Fibroblast of skin of abdomen (primary cell): ENCODE results near the gene EGLN2.
A peak's percentile ranks its signal among the peaks of the same experiment; 100 is the strongest.
"Not testable (repeated sequence)": the region's sequence is repeated elsewhere in the genome, so short reads cannot be mapped to it uniquely, and the experiment has no call there.

ENCODE experiments used
- DNase-seq: peaks from one replicate; pipeline ENCODE4 v3.0.0-alpha.2; 2013

The EGLN2 gene

DNA sequence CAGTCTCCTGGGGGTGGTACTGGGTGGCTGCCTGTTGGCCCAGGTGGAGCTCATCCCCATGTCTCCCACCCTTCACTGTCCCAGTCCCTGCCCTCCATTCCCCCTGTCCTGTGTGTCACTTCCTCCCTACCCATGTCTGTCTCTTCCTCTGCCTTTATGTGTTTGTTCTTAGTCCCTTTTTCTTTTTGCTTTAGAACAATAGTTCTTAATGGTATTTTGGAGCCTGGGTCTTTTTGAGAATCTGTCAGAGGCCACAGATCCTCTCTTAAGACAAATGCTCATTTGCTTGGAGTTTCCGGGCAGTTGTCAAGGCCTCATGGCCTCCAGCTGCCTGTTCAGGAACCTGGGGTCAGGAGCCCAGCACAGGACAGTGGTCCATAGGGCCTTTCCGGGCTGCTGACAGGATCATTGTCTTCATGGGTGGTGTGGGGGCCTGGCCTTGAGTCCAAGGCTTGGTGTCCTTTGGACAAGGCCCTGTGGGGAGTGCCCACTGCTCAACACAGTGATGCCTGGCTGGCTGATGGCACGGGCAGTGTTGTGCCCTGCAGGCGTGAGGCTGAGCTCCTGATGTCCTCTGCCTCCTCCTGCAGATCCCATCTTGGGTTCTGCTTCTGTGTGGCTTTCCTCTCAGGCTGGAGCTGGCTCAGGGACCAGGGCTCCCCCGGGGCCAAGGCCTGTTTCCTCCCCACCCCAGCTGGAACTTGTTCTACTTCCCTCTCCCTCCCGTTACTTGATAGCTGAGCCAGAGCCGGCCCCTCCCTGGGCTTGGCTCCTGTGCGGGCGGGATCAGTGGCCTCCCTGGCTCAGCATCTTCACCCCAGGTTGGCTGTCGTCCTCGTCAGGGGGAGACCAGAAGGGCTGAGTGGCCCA lies 3.5 kb downstream of the EGLN2 start:
- DNase-seq: no peak

DNA sequence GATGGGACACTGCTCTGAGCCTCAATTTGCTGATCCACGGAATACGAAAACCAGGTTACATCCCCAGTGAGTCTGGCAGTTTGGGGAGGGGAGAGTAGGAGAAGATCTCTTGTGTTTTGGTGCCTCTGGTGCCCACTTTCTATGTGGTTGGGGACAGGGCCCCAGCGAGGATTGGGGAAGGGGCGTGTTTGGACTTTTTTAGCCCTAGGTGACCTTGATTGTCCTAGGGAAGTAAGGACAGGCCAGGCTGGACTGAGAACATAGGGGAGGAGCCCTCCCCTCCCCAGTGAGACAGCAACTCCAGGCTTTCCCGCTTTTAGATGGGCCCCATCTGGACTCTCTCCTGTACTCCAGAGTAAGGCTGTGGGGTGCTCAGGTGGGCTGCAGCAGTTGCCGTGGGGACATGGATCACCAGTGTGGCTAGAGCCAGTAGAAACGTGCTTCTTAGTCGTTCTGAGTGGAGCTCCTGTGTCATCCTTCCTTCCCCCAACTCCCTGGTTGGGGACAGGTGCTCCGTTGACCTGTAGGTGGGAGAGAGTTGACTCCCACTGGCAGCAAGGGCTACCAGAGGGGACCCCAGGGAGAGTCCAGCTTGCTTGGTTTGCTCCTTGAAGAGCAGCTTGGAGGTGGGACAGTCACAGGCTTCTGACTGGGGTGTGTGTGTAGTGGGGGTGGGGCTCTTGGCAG lies 4.3 kb downstream of the EGLN2 start:
- DNase-seq: no peak

DNA sequence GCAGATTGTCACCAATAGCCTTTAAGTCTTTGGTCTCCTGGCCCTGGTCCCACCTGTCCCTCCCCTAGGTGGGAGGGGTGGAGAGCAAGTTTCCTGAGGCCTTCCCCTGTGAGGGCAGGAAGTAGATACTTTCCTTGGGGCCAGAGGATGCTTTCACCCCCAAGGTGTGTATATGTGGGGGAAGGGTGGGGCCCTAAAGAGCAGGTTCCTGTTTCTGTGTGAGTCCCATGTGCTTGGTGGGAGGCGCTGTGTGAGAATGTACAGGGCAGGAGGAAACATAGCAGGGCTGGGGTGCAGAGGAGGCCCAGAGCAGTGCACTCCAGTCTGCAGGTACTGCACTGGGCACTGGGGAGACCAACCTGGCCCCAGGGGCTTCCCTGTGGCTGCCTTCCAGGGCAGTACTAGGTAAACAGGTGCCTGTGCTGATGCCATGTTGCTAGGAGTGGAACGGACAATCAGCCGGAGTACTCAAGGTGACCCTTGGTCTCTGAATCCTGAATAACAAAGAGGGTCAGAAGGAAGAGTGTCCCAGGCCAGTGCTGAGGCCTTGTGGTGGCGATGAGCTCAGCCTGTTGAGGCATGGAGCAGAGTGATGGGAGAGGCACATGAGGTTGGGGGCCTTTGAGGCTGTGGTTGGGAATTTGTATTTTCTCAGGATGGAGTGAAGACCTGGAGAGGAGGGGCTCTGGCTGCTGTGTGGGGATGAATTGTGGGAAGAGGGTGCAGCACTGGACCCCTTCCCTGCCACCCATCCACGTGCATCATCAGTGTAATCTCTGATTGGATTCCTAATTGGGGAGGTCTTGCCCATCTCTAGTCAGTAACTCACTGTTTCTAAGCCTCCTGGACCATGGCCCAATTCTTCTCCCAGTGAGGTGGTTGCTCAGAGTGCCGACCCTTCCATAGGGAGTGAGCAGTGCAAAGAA lies 5.1 kb downstream of the EGLN2 start:
- DNase-seq: no peak

DNA sequence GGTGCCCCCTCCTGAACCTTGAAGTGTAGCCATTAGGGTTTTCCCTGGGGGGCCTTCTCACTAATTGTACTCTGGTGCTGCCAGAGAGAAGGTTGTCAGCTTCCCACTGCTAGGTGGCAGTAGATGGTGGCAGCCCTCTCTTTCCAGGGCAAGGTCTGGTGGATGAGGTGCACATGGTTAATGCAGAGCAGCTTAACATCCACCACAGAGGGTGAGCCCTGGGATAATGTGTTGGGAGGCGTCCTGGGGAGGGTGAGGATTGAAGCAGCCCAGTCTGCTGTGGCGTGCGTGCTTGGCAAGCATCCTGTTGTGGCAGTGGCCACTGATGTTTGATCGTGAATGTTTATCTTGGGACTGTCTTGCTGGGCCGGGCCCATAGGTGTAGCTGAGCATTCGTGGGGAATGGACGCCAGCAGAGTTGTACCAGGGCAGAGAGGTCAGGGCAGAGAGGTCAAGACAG lies 5.8 kb downstream of the EGLN2 start:
- DNase-seq: no peak

DNA sequence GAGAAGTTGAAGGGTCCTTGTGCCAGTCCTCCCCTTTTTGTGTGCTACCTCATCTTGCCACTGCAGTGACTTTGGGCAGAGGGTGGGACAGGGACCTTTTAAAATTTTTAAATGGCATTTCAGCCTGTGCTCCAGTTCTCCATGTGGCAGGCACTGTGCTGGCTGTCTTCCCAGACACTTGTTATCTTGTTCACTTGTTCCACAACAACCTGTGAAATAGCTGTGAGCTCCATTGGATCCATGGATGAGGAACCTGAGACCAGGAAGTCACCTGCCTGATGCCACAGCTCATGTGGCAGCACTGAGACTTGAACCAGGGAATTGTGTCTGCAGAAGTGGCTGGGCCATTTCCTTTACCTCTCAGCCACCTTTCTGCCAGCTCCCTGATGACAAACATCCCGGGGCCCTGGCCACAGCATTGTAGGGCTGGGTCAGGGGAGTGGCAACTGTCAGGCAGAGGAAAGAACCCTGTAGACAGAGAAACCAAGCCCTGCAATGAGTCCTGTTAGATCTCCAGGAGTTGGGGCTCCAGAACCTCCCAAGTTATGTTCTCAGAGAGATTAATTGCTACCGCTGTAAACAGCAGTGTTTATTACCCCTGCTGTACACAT lies 6.4 kb downstream of the EGLN2 start:
- no peak for DNase-seq

DNA sequence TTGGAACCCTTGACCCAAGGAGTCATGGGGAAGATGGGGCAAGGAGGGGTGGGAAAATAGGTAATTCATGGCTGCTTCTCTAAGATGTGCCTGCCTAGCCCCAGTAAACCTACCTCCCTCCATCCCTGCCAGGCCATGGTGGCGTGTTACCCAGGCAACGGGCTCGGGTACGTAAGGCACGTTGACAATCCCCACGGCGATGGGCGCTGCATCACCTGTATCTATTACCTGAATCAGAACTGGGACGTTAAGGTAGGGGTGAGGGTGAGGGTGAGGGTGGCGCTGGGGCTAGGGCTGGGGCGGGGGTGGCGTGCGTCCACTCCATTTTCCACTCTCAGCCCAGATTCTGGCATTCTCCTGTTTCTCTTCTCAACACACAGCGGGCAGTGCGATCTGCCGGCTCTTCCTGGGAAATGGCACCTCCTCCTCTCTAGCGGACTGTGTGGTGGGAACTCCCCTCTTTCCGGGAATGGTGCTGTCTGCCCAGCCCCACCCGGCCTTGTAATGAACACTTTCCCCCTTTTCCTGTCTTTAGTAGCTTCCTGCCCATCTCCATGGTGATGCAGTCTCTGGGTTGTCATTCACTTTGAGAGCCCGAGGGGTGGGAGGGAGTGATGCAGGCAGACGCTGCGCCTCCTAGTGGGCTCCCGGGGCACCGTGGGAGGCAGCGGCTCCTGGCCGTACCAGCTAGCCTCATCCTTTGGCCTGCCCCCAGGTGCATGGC lies 7.6 kb downstream of the EGLN2 start:
- DNase-seq: peak; percentile 96

DNA sequence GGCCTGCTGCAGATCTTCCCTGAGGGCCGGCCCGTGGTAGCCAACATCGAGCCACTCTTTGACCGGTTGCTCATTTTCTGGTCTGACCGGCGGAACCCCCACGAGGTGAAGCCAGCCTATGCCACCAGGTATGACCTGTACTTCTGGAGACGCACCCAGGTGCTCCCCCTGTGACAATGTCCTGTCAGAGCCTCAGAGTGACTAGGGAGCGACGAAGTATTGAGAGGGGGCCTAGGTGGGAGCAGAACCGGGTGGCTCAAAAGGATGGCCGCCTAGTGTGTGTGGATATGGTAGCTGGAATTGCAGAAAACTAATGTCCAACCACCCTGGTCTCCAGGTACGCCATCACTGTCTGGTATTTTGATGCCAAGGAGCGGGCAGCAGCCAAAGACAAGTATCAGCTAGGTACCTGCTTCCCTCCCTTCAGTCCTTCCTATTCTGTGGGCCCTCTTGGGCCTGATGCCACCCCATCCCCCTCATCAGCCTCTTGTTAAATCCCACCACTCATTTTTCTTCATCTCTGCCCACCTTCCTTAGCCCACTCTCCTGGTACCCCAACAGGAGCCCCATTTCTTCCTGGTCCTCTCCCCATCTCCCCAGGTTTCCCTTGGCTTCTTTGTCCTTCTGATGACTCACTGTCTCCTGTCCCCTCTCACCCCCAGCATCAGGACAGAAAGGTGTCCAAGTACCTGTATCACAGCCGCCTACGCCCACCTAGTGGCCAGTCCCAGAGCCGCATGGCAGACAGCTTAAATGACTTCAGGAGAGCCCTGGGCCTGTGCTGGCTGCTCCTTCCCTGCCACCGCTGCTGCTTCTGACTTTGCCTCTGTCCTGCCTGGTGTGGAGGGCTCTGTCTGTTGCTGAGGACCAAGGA lies 8.4 kb downstream of the EGLN2 start:
- DNase-seq: no peak

DNA sequence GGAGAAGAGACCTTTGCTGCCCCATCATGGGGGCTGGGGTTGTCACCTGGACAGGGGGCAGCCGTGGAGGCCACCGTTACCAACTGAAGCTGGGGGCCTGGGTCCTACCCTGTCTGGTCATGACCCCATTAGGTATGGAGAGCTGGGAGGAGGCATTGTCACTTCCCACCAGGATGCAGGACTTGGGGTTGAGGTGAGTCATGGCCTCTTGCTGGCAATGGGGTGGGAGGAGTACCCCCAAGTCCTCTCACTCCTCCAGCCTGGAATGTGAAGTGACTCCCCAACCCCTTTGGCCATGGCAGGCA lies 9.0 kb downstream of the EGLN2 start:
- no peak for DNase-seq

DNA sequence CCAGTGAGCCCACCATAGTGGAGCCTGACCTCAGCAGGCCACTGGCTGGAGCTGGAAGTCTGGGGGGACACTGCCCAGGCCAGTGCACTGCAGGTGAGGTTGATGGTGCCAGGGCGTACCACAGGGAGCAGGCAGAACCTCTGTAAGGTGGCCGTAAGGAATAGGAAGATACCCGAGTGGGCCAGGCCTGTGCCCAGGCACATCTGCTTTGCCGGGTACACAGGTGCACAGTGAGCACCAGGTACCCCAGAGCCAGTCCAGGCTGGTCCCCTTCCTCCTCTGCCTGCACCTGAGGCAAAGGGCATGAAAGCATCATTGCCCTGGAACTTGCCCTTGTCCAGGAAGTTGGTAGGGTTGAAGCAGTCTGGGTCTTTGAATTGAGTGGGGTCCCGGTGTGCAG lies 9.5 kb downstream of the EGLN2 start:
- DNase-seq: no peak

DNA sequence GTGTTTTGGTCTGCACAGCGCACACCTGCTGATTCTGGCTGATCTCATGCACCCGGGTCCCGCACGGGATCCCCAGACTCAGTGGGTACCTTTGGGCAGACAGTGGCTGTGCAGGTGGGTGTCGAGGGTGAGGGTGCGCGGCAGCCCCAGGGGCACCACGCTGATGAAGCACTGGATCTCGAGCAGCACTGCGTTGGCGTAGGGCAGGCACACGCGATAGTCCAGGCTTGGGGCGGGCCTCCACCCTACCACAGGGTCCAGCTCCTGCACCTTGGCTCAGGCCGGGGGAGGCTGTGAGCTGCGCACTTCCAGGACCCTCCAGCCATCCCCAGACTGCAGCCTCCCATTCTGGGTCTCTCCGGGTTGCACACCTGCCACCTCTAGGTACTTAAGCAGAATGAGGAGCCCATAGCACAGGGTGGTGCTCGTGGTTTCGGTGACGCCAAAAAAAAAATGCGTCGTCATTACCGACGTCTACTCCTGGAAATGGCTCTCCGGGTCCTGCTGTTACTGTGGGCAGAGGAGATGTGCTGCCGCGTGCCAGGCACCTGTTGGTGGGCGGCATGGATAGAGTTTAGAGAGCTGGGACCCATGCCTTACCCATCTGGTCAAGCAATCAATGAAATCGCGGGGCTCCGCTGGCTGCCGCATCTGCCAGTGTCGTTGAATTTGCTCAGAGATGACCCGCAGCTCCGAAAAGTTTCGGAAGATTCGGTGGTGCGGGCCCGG lies 10.5 kb downstream of the EGLN2 start:
- no peak for DNase-seq

DNA sequence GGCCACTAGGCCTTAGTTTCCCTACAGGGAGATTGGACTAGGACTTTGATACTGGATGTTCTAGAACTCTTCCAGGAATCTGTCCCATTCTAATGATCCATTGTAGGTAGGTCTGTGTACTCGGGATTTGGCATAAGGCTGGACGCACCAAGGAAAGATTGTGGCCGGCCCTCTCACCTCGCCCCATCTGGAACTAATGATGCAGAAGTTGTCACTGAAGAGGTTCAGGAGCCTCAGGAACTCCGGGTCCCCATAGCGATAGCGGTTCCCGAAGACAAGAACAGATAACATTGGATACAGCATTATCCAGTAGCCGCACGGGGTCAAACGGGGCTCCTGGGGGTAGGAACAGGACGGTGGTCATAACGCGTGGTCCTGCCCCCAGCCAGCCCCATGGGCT lies 11.2 kb downstream of the EGLN2 start:
- DNase-seq: no peak

DNA sequence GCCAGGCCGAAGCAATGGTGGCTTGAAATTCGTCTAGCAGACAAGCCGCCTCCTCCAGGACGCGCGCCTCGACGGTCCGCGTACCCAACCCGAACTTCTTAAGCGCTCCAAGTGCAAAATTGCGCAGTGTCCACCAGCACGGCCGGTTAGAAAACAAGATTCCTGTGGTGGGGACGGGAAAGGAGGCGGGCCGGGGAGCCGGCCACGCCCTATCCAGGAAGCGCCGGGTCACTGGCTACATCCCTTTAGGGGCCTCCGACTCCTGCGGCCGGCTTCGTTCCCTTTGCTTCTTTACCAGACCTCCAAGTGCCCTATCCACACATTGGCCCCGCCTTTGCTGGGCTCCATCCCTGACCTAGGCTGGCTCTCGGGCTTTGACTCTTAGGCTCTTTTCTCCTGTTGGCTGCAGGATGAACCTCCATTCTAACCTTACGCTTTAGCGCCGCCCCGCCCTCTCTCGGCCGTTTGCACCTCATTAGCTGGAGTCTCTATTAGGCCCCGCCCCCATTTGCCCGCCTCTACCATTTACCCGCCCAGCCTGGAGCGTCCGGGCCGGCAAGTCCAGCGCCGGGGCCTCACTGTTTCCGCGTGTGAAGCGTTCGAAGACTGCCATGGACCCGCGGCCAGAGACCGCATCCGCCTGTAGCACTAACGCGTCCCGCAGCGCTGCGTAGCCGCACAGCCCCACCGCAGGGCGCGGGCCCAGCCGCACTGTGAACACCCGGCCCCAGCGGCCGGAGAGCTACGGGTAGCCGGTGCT lies 11.8 kb downstream of the EGLN2 start:
- DNase-seq: peak; percentile 70

DNA sequence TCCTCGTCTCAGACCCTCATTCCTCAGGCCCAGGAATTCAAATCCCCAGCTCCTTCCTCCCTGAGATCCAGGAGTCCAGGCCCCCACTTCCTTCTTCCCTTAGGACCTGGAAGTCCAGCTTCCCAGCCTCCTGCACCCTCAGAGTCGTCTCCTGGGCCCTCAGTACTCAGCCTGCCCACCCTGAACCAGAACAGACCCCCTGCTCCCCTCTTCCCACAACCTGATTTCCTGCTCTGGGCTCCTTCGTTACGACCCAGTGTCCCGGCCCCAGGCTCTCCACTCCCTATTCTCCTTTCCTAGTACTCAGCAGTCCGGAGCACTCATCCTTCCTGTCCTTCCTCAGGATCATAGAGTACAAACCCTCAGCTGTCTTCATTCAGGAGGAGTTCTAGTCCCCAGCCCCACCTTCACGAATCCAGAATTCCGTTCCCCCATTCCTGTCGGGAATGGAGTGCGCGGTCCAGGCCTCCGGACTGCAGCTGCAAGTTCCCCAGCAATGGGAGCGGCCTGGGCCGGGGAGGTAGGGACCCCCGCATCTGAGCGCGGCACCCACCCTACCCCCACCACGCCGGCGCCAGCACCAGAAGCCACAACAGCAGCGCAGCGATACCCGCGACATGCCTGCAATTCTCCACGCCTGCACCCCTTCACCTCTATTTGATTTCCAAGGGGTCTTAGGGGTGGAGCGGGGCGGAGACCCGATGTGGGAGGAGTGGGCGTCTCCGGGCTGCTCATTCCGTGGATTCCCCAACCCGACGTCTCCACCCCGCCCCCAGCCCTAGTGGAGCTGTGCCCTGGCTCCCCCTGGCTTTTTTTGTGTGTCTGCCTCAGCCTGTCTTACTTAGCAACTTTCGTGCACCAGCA lies 12.7 kb downstream of the EGLN2 start:
- DNase-seq: no peak

DNA sequence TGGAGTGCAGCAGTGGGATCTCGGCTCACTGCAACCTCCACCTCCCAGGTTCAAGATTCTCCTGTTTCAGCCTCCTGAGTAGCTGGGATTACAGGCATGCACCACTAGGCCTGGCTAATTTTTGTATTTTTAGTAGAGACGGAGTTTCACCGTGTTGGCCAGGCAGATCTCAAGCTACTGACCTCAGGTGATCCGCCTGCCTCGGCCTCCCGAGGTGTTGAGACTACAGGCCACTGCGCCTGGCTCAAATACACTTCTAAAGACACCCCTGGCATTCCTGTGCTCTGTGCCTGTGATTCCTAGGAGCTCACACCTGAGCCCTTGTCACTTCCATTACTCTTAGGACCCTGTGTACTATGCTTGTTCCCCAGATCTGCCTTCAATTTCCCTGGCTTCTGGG lies 13.6 kb downstream of the EGLN2 start:
- not testable (repeated sequence) for DNase-seq

DNA sequence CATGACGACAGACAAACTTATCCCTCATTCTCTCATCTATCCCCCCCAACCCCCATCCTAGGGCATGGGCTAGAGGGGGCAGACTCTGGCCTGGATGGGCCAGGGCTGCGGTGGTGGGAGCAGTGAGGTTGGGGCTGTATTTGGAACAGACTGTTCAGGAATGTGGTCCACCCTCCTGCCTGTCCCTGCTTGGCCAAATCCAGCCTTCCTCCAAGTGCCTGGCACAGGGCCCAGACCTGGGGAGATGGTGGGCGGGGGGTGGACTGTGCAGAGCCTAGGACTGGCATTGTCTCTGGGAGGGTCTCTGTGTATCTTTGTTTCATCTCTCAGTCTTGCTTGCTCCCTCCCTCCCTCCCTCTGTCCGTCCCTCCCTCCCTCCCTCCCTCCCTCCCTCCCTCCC lies 14.2 kb downstream of the EGLN2 start:
- DNase-seq: no peak

DNA sequence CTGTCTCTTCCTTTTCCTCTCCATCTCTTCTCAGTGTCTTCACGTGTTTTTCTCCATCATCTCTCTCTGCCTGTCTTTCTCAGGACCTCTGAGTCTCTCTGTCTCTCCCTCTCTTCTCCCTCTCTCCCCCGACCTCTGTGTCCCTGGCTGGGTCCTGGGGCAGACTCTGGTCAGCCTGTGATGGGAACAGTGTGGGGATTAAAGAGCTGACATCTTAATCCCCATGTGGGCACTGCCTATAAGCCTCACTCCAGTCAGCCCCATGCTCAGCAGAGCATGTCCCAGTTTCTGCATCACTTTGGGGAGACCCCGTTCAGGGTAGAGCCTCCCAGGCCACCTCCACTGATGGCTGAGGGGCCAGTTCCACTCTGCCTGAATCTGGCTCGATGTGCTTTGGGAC lies 16.2 kb downstream of the EGLN2 start:
- no peak for DNase-seq

DNA sequence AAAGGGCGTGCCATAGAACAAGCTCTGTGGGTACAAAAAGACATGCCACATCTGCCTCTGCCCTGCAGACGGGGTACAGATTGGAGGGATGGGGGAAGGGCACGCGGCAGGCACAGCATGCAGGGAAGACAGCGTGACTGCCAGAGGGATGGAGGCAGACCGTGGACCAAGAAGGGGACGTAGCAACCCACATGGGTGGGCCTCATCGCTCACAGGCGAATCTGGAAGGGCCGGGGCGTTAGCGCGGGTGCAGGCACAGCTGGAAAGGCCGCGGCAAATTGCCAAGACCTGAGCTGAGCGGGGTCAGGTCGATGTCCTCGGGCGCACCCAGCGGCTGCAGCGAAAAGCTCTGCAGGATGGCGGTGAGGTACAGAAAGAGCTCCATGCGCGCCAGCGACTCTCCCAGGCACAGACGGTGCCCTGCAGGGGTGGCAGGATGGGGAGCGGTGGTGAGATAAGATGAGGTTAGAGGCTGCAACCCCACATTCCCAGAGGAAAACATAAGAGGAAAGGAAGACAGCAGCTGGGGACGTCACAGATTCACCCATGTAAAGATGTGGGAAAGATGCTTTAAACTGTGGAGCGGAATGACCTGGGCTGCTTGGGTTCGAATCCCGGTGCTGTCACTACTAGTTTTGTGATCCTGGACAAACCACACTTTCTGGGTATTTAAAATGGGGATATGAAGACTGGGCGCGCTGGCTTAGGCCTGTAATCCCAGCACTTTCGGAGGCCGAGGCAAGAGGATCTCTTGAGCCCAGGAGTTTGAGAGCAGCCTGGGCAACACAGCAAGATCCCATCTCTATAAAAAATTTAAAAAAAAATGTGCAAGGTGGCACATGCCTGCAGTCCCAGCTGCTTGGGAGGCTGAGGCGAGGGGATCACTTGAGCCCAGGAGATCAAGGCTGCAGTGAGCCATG lies 19.7 kb downstream of the EGLN2 start:
- peak; percentile 48 for DNase-seq
